HG02759 (cell line): ENCODE measurements around the gene ZMYND10.

Experiments
- ATAC-seq: cut with Tn5 transposase; IDR thresholded peaks from one replicate; pipeline ENCODE4 v1.9.1; 2021; ENCODE audit warnings: mild to moderate bottlenecking, moderate library complexity; ENCODE audit not compliant: unreplicated experiment

ZMYND10 gene

GRCh38 chr3:50345586-50346234 is at the start of gene ZMYND10:
ZMYND10 (minus strand) TSS chr3:50345732; CDS start chr3:50345579, 153 bp downstream.
- no peak for ATAC-seq

GRCh38 chr3:50393061-50393460 is 47.5 kb upstream of the ZMYND10 start:
- no peak for ATAC-seq

- ATAC-seq: no peak
Measured at GRCh38 chr3:50392101-50392715, 46.7 kb upstream of the ZMYND10 start.

GRCh38 chr3:50390508-50391224 is 45.1 kb upstream of the ZMYND10 start:
- no peak for ATAC-seq

- no peak for ATAC-seq
Measured at GRCh38 chr3:50389414-50389767, 43.9 kb upstream of the ZMYND10 start.

- ATAC-seq: no peak
Measured at GRCh38 chr3:50388720-50389413, 43.3 kb upstream of the ZMYND10 start.

GRCh38 chr3:50388016-50388719 is 42.6 kb upstream of the ZMYND10 start:
- no peak for ATAC-seq

- ATAC-seq: no peak
Measured at GRCh38 chr3:50385754-50386153, 40.2 kb upstream of the ZMYND10 start.

- ATAC-seq: no peak
Measured at GRCh38 chr3:50383750-50384149, 38.2 kb upstream of the ZMYND10 start.

- ATAC-seq: no peak
Measured at GRCh38 chr3:50382722-50383121, 37.2 kb upstream of the ZMYND10 start.

GRCh38 chr3:50381383-50381782 is 35.9 kb upstream of the ZMYND10 start:
- ATAC-seq: no peak

- ATAC-seq: no peak
Measured at GRCh38 chr3:50380405-50381085, 35.0 kb upstream of the ZMYND10 start.

GRCh38 chr3:50378757-50379156 is 33.2 kb upstream of the ZMYND10 start:
- no peak for ATAC-seq

- ATAC-seq: no peak
Measured at GRCh38 chr3:50378024-50378423, 32.5 kb upstream of the ZMYND10 start.

GRCh38 chr3:50375258-50375931 is 29.9 kb upstream of the ZMYND10 start:
- ATAC-seq: no peak

- ATAC-seq: no peak
Measured at GRCh38 chr3:50374363-50375257, 29.1 kb upstream of the ZMYND10 start.

GRCh38 chr3:50373146-50374051 is 27.9 kb upstream of the ZMYND10 start:
- ATAC-seq: no peak

- ATAC-seq: no peak
Measured at GRCh38 chr3:50372349-50372748, 26.8 kb upstream of the ZMYND10 start.
